ENCODE results near the gene SLC9A5. TPM values are rescaled to one million over a fixed set of nuclear protein-coding genes. Genes with fewer than 3 reads are reported as not detected.

The SLC9A5 gene
- total RNA-seq, 1 donor from 2014 or later, result 2.3 TPM

GRCh38 chr16:67238278-67238575 is 10.6 kb upstream of the SLC9A5 start:
- no peak for DNase-seq (ENCODE audit: extremely low read depth, low read depth, low spot score)

- DNase-seq (ENCODE audit: extremely low read depth, low read depth, low spot score), result no peak
Observed at GRCh38 chr16:67238806-67239470, 9.8 kb upstream of the SLC9A5 start.

- DNase-seq (ENCODE audit: extremely low read depth, low read depth, low spot score), result no peak
Observed at GRCh38 chr16:67240506-67240905, 8.3 kb upstream of the SLC9A5 start.

GRCh38 chr16:67241008-67241900 is 7.5 kb upstream of the SLC9A5 start:
- DNase-seq (ENCODE audit: extremely low read depth, low read depth, low spot score), result no peak

GRCh38 chr16:67242138-67242730 is 6.5 kb upstream of the SLC9A5 start:
- no peak for DNase-seq (ENCODE audit: extremely low read depth, low read depth, low spot score)

- DNase-seq (ENCODE audit: extremely low read depth, low read depth, low spot score), result no peak
Observed at GRCh38 chr16:67243481-67243880, 5.3 kb upstream of the SLC9A5 start.

GRCh38 chr16:67244387-67245185 is 4.2 kb upstream of the SLC9A5 start:
- no peak for DNase-seq (ENCODE audit: extremely low read depth, low read depth, low spot score)

- no peak for DNase-seq (ENCODE audit: extremely low read depth, low read depth, low spot score)
Observed at GRCh38 chr16:67245186-67245585, 3.6 kb upstream of the SLC9A5 start.

- no peak for DNase-seq (ENCODE audit: extremely low read depth, low read depth, low spot score)
Observed at GRCh38 chr16:67245674-67246080, 3.1 kb upstream of the SLC9A5 start.

- no peak for DNase-seq (ENCODE audit: extremely low read depth, low read depth, low spot score)
Observed at GRCh38 chr16:67246081-67246755, 2.6 kb upstream of the SLC9A5 start.

- DNase-seq (ENCODE audit: extremely low read depth, low read depth, low spot score), result no peak
Observed at GRCh38 chr16:67246756-67247191, 2.0 kb upstream of the SLC9A5 start.

- DNase-seq (ENCODE audit: extremely low read depth, low read depth, low spot score), result no peak
Observed at GRCh38 chr16:67247192-67248072, 1.3 kb upstream of the SLC9A5 start, which contains the start of gene FHOD1. FHOD1 (minus strand) TSS chr16:67247481; CDS start chr16:67247410, 71 bp downstream.

GRCh38 chr16:67248073-67248400 is 742 bp upstream of the SLC9A5 start:
- DNase-seq (ENCODE audit: extremely low read depth, low read depth, low spot score), result no peak

- DNase-seq (ENCODE audit: extremely low read depth, low read depth, low spot score), result no peak
Observed at GRCh38 chr16:67249178-67250044, 632 bp downstream of the SLC9A5 start.

GRCh38 chr16:67250045-67250327 is 1.2 kb downstream of the SLC9A5 start:
- no peak for DNase-seq (ENCODE audit: extremely low read depth, low read depth, low spot score)

- no peak for DNase-seq (ENCODE audit: extremely low read depth, low read depth, low spot score)
Observed at GRCh38 chr16:67252609-67253497, 4.1 kb downstream of the SLC9A5 start.

GRCh38 chr16:67254801-67255552 is 6.2 kb downstream of the SLC9A5 start:
- DNase-seq (ENCODE audit: extremely low read depth, low read depth, low spot score), result no peak
